HG02571 (cell line): ENCODE measurements around the gene DCUN1D4.
"Not testable (repeated sequence)": the region's sequence is repeated elsewhere in the genome, so short reads cannot be mapped to it uniquely, and the experiment has no call there.

ENCODE experiments used
- ATAC-seq: cut with Tn5 transposase; IDR thresholded peaks from one replicate; pipeline ENCODE4 v1.9.1; 2021; ENCODE audit warnings: mild to moderate bottlenecking, moderate library complexity; ENCODE audit not compliant: unreplicated experiment

DCUN1D4 gene

DNA sequence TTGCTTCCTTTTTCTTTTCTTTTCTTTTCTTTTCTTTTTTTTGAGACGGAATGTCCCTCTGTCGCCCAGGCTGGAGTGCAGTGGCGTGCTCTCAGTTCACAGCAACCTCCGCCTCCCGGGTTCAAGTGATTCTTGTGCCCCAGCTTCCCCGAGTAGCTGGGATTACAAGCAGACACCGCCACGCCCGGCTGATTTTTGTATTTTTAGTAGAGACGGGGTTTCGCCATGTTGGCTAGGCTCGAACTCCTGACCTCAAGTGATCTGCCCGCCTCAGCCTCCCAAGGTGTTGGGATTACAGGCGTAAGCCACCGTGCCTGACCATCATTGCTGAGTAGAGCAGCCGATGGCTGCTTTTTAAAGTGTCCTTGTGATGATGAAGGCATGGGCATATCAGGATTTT, 50.4 kb downstream of the DCUN1D4 start:
- not testable (repeated sequence) for ATAC-seq

DNA sequence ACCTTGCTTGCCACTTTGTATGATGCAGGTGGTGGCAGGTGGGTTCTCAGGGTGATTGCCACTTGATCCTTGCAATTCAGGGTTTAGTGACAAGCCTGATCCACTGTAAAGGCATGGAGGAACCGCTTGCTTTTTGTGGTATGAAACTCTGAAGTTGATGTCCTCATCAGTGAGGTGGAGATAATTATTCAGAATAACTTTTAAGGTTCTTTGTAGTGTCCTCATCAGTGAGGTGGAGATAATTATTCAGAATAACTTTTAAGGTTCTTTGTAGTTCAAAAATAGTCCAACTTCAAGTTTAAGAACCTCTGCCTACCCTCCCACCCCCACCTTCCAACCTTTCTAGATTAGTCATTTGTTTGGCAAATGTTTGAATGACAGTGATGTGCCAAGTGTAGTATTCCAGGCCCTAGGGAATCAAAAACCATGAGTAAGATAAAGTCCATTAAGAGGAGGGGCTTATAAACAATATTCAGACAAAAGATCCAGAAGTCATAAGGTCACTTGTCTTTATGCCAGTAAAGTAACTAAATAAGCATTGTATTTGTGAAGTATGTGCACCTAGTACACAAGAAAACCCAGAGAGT, 51.2 kb downstream of the DCUN1D4 start:
- ATAC-seq, result no peak

DNA sequence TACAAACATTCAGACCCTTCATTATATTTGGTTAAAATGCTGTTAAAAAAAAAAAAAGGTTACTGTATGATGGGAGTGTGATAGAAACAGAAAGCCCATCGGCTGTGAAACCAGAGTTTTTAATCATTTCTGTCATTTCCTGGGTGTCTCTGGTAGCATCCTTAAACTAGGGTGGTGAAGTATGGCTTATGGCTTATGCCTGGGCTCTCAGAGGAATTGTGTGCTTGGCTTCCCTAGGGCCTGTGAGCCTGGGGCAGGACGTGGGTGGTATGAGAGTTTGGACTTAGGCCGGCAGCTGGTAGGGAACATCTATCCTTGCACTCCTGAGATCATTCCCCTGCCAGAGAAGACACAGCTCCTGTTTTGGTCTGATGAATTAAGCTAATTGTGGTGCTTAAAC, 52.2 kb downstream of the DCUN1D4 start:
- ATAC-seq, result no peak

DNA sequence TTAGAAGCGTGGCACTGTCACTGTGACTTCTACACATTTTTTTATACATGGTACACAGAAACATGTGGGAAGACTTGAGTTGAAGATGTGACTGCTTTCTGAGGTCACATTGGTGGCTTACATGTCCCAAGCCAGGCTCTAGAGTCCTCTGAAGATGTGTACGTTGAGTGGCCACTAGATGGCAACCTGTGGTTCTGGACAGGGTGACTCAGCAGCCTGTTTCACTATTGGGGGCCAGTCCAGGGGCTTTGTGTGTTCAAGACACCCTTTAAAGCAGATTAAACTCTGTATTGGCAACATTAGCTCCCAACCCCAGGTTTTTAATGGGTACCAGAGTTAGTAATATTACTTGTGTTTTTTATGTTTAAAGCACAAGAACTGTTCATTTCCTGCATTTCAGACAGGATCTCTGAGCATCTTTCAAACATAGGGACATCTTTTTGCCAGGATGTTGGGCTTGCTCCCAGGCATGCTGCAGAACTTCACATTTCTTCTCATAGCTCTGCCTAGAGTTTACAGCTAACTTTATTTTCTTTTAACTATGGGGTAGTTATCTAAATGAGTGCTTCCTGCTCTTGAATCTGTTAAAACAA, 53.0 kb downstream of the DCUN1D4 start:
- ATAC-seq, result peak; percentile 99

DNA sequence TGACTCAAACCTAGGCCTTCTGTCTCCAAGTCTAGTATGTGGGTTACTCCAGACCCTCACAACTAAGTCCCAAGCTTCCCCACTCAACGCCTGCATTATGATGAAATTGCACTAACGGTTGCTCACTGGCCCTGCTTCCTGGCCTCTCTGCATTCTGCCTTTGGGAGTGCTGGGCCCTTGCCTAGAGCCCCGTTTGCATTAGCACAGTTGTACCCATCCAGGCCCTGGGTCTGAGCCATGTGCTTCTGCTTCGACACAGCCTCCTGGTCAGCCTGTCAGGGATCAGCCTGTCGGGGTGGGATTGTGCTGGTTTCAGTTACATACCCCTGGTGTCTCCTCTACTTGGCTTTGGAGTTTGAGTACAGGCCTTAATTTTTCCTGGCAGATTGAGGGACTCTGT, 58.4 kb downstream of the DCUN1D4 start:
- ATAC-seq, result no peak

DNA sequence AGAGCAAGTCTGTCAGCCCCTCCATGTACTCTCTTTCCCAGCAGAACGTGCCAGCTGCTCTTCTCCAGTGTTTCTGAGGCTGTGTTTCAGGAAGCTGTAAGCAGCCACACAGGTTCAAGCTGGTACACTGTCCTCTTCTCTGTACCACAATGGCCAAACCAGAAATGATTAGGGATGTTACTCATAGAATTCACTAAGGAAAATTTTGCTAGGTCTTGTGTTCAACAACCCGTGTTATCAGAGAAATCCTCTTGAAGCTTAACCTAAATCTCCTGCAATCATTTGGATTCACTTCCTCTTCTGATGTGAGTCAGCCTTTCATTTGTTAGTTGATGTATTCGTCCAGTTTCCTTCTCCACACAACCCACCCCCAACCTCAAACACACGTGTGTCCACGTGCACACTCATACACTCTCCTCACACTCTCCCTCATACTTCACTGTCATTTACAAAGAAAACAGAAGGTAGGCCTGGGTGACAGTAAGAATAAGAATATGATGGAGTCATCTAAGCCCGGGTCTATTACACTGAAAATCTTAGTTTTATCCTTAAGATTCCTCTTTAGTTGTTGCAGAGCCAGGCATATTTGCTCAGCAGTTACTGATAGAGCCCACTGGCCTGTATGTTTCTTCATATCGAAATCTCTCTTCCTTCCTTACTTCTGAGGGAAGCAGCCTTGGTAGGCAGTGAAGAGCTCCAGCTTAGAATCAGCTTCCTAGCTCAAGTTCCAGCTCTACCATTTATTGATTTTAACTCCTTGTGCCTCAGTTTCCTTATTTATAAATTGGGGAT, 63.4 kb downstream of the DCUN1D4 start:
- peak; percentile 97 for ATAC-seq

DNA sequence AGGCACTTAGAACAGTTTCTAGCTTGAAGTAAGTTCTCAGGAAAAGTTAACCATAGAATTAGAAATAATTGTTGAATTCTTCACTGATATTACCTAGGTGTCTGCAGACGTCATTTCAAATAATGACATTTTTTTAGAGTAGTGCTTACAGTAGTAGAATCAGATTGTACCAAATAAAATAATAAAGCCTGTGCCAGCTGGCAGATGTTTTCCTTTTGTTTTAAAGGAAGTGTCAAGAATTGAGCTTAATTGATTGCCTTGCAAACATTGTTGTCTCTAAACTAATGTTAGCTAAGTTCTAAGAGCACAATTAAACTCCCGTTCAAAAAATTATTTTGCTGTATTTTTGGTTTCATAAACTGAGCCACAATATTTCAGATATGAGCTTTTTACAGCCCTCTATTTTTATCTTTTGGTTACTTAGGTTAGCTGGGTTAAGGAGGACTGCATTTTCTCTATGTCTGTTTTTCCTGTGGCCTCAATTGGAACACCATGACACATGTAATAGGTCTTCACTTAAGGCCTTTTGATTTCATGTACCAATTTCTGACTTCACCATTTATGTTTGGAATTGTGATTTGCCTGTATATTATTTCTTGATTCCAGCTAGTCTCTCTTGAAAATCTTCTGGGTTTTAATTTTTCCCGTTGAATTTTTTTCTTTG, 64.2 kb downstream of the DCUN1D4 start:
- ATAC-seq, result no peak

DNA sequence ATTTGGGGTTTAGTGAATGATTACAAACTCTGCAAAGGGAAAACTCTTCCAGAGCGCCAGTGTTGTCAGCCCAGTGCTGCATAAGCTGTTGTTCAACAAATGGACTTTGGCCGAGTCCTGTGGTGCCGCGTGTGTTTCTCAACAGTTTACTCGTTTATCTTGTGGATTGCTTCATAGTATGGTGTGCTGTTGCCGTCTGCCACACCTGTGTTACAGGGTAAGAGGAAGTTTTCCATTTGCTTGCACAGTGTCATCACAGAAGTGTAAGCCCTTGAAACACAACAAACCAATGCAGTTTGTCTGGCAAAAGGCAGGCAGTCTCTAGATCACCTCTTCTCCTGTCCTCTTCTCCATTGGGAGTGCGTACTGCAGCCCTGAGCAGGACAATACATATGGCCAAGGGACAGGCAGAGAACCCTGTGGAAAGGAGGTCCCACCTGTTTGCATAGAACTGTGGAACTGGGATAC, 66.3 kb downstream of the DCUN1D4 start:
- no peak for ATAC-seq

DNA sequence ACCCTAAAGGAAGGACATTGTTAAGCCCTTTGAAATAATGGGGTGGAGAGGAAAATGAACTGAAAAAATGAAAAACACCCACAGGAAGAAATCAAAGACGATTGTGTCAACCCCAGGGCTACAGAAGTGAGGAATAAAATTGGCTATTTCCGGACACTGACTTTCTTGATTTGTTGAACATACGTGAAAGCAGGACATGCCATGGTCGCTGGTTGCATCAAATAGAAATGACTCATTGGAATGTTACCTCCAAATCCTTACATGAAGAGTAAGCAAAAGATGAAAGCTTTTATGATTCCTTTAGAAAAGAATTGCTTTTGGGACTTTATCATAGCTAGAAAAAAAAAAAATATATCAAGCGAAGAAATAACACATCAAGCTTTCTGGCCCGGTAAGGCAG, 75.3 kb downstream of the DCUN1D4 start:
- ATAC-seq, result no peak

DNA sequence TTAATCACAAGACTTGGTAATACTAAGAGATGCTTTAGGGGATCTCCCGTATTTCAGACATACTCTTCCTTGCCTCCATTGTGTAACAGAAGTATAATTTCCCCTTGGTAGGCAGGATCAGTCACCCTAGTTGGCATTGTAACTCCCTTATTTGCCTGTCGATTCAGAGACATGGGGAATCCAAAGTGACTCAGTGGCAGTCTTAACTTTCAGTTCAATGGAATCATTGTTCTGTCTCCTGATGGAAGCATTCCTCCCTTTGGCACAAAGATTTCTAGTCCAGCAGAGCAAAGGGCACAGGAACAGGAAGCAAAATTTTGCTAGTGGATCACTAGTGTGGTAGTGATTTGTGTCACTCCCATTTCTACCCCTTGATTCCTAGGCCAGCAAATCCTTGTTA, 80.4 kb downstream of the DCUN1D4 start:
- ATAC-seq, result no peak

DNA sequence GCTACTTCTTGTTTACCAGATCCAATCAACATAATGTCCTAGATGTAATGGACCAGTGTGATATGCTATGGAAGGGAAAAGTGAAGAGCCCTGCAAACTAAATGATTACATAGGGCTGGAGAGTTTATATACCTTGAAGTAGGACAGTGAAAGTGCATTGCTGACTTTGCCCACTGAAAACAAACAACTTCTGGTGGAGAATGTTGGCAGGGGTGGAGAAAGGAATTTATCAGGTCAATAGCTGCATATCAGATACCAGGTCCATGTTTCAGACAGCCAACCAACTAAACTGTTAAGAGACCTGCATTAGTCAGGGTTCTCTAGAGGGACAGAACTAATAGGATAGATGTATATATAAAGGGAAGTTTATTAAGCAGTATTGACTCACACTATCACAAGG, 82.4 kb downstream of the DCUN1D4 start:
- no peak for ATAC-seq

DNA sequence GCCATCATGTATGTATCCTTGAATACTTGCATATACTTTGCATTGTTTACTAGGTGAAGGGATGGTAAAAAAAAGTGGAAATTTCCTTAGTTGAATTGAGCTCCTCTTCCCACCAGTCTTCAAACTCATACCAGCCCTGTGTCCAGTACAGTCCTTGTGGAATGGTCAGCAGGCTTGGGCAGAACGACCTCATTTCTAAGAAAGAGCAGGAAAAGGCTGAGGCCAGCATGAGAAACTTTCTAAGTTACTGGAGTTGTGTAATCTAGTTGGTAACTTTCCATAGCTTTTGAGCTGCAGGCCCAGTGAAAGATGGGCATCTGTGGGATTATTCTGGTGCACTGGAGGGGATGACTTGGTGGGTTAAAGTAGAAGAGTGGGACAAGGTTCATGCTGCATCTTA, 87.6 kb downstream of the DCUN1D4 start:
- ATAC-seq, result no peak

DNA sequence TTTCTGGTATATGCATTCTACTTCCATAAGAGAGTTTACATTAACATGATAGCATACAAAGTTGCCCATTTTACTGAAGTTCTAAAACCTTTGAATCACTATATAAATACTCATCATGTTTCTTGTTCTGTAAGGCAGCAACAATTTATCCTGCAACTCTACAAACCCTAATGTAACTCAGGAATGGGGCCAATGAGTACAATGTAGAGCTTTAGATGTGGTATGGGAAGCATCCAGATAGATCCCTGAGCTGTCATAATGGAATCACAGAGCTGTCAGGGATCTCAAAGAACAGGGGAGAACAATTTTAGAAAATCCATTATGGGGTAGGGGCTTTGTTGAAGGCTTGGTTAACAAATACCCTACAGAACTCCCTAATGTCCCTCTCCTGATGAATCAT, 88.5 kb downstream of the DCUN1D4 start:
- ATAC-seq, result no peak

DNA sequence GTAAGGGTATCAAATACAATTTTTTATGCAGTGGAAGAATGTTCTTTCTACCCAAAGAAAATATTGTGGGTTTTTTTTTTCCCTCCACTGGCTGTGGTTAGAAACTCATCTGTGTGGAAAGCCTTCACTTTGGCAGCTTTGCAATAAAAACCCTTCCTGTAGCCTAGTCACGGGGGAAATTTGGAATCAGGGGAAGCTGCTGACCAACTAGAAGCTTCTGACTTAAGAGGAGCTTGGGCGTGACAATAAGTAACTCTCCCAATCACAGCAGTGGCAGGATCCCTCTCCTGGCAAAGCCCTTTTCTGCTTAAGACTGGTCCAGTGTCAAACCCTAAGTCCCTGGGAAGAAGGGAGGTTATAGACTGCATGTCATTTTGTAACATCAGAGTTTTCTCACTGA, 89.3 kb downstream of the DCUN1D4 start:
- no peak for ATAC-seq

DNA sequence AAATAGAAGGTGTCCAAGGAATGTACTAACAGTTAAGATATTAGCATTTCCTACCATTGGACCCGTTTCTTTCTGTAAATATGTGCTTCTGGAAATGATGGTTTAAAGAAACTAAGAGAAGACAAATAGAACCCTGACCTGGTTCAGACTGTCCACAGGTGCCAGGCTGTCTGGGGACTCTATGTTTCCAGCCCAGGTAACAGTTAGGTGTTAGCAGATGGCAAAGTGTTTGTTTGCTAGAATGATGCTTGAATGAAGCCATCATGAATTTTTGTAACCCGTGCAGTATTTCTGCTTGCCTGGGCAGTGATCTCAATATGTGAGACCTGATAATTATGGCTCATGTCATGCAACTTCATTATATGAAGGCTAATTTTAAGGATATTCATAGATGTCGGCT, 89.7 kb downstream of the DCUN1D4 start:
- no peak for ATAC-seq

DNA sequence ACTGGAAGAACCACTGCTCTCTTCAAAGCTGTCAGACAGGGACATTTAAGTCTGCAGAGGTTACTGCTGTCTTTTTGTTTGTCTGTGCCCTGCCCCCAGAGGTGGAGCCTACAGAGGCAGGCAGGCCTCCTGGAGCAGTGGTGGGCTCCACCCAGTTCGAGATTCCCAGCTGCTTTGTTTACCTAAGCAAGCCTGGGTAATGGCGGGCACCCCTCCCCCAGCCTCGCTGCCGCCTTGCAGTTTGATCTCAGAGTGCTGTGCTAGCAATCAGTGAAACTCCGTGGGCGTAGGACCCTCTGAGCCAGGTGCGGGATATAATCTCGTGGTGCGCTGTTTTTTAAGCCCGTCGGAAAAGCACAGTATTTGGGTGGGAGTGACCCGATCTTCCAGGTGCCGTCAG, 97.5 kb downstream of the DCUN1D4 start:
- ATAC-seq, result not testable (repeated sequence)

DNA sequence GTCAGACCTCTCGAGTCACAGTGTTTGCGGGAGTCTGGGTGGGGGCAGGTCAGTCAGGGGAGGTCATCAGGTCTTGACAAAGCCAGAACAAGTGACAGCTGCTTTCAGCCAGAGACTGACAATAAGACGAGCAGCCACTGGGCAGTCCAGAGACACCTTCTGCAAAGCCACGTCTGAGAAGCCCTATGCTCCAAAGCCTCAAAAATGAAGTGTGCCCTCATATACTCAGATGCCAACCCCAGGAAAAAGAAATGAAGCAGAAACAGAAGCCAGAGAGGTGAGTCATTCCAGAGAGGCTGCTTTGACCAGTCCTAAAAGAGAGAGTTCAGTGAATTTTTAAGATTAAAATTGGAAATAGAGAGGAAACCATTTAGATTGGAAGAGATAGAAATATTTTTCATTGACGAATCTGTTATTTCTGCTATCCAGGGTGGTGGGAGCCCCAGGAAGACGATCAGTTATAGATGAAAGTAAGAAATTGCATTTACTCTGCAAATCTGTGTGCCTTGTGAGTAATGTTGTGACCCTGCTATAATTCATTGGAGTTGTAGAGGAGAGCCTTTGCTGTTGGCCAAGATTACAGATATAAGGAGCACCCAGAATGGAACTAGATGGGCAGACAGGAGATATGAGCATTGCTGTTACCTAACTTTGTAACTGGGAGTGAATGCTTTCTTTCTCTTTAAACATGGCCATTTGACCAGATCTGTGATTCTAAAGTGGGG, 99.3 kb downstream of the DCUN1D4 start:
- no peak for ATAC-seq

DNA sequence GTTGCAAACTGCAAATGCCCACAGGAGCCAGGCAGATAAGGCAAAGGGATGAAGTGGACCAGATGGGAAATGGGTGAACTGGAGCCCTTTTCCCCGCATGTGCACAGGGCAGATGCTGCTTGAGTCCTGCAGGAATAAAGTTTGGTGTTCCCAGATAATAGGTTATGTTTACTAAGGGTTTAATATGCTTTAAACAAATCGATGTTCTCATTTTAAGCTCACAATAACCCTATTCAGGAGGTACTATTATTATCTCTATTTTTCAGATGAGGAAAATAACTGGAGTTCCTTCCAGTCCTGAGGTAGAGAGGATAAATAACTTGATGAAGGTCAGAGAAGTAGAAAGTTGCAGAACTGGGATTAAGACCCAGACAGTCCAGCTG, 99.9 kb downstream of the DCUN1D4 start:
- ATAC-seq, result no peak

DNA sequence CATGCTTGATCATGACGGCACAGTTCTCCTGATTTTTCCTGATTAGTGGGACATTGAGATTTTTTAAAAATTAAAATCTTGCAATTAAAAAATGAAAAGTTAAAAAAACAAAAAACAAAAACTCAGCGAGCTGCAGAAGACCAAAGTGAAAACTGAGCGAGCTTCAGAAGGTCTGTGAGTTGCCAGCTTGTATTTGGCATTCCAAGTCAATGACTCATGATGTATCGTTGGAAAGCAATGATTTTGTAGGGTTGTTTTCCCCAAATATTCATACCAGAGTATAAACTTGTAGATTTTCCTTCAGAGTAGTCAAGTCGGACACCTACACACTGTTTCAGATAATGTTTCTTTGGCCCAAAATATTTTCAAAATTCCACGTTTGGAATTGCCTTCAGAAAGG, 100.3 kb downstream of the DCUN1D4 start:
- no peak for ATAC-seq

DNA sequence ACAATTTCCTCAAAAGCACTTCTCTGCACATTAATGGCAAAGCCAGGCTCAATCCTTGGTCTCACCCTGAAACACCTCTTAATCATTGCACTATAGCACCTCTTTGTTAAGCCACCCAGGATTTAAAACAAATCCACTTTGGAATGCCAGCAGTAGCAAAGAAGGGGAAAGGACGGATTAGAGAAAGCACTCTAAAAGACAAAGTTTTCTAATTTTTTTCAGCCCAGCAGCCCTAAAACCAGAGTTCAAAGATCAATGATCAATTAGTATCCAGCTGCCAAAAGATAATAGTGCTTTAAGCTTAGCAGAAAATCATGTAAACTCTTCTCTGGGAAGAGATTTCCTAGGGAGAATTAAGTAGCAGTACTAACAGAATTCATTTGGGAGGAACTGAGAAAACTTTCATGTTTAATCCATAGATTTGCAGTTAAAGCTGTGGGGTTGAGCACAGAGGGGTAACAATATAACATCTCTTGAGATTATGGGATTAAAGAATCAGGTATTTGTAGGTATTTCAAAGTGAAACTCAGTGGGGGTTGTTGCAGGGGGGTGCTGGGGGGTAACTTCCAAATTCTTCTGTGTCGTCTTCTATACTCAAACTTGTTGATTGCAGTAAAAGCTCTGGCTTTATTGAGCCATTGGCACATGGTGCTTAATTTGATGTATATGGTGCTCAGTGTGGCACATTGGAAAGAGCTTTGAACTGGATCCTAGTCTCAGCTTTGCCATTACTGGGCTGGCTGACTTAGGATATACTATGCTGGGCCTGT, 115.4 kb downstream of the DCUN1D4 start:
- ATAC-seq, result no peak
